Suprapubic skin (tissue), 4 donors: ENCODE data around the gene RUNX1. TPM values are rescaled to one million over a fixed set of nuclear protein-coding genes. Genes with fewer than 3 reads are reported as not detected.

ENCODE experiments used
- DNase-seq, 2 donors: peaks; one replicate each; pipeline ENCODE4 v3.0.0-alpha.2; 2019; ENCODE audit warnings: low spot score in 2 of 2
- H3K27ac ChIP-seq: fragments of 200-600 bp; sonication (generic); one replicate; pipeline ENCODE4 v1.5.1; 2019
- H3K27me3 ChIP-seq: fragments of 200-600 bp; sonication (generic); one replicate; pipeline ENCODE4 v1.5.1; 2019
- H3K36me3 ChIP-seq: fragments of 200-600 bp; sonication (generic); one replicate; pipeline ENCODE4 v1.5.1; 2019
- H3K4me1 ChIP-seq: fragments of 200-600 bp; sonication (generic); one replicate; pipeline ENCODE4 v1.5.1; 2019
- H3K4me3 ChIP-seq: fragments of 200-600 bp; sonication (generic); one replicate; pipeline ENCODE4 v1.5.1; 2019; ENCODE audit warnings: mild to moderate bottlenecking
- H3K9me3 ChIP-seq: fragments of 200-600 bp; sonication (generic); one replicate; pipeline ENCODE4 v1.5.1; 2019
- EP300 ChIP-seq: sonication (generic); formaldehyde crosslinking; IDR thresholded peaks from one replicate; pipeline ENCODE4 v1.6.1; 2017; ENCODE audit warnings: antibody characterized with exemption
- POLR2A ChIP-seq, 2 donors: fragments of 450-650 bp; IDR thresholded peaks; one replicate each; pipeline ENCODE4 v1.6.1; 2017; ENCODE audit warnings: antibody characterized with exemption in 2 of 2, mild to moderate bottlenecking in 2 of 2, moderate library complexity in 2 of 2
- POLR2AphosphoS5 ChIP-seq, 3 donors: sonication (generic); formaldehyde crosslinking; IDR thresholded peaks; one replicate each; pipeline ENCODE4 v1.6.1; 2017; ENCODE audit warnings: antibody characterized with exemption in 3 of 3
- WGBS: methylation state at CpG from one replicate; pipeline ENCODE4 v1.1.5; 2018; 5-methylcytosine and 5-hydroxymethylcytosine counted together
- total RNA-seq, 4 donors: library from RNA; depleted of rRNA; stranded (reverse); fragments of >200 nt; gene quantifications; one replicate each; pipeline ENCODE4 v1.1.0, GENCODE V29; 2016
- TF ChIP-seq, protein P1 (sequence below), 2 donors: fragments of 200-600 bp in 1 of 2; fragments of 450-650 bp in 1 of 2; sonication (generic) in 1 of 2; IDR thresholded peaks; one replicate each; pipeline ENCODE4 v1.5.1; 2016 to 2019; ENCODE audit warnings: antibody characterized with exemption in 2 of 2, mild to moderate bottlenecking in 1 of 2, moderate library complexity in 1 of 2

RUNX1 gene
- total RNA-seq: 10 to 100 TPM; 15.4 to 26.7 (median 20.5) TPM

DNA sequence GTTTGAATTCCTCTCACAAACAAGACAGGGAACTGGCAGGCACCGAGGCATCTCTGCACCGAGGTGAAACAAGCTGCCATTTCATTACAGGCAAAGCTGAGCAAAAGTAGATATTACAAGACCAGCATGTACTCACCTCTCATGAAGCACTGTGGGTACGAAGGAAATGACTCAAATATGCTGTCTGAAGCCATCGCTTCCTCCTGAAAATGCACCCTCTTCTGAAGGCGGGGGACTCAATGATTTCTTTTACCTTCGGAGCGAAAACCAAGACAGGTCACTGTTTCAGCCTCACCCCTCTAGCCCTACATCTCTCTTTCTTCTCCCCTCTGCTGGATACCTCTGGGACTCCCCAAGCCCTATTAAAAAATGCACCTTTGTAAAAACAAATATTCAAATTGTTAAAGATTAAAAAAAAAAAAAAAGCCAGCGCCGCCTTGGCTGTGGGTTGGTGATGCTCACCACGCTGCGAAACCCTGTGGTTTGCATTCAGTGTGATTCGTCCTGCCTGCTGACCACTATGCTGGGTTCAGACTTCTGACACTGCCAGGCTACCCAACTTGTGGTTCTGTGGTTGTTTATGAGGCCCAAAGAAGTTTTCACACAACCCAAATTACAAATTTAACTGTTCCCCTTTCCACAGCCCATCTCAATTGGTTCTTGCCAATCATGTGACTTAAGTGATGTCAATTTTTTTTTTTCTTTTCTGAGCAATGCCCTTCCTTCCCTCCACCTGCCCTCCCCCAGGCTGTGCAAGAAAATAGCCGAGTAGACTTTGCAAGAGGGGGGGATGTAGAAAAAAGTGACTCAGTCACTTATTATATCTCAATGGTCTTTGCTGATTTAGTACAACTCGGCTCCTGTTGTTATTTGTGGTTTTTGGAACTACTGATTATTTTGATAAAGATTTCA, at the start of gene RUNX1:
TSS of gene RUNX1 (minus strand) at position 597 of the 912 bp plus-strand sequence.
- Histone ChIP-seq H3K4me1 (peaks cover 33% of the 10 kb centered on the region), H3K27ac (peak within 1 kb of the TSS; percentile 57), H3K27me3 (peaks cover 3% of the 10 kb centered on the region), H3K4me3 (peak within 1 kb of the TSS; percentile 36), H3K9me3 (no peaks in the 10 kb centered on the region), H3K36me3 (no peaks in the 10 kb centered on the region)
- TF ChIP-seq POLR2AphosphoS5 (IDR thresholded peaks at IDR 0.05): no peak
- TF ChIP-seq POLR2A (IDR thresholded peaks at IDR 0.05): no peak
- no peak for TF ChIP-seq EP300
- TF ChIP-seq, protein P1, sequence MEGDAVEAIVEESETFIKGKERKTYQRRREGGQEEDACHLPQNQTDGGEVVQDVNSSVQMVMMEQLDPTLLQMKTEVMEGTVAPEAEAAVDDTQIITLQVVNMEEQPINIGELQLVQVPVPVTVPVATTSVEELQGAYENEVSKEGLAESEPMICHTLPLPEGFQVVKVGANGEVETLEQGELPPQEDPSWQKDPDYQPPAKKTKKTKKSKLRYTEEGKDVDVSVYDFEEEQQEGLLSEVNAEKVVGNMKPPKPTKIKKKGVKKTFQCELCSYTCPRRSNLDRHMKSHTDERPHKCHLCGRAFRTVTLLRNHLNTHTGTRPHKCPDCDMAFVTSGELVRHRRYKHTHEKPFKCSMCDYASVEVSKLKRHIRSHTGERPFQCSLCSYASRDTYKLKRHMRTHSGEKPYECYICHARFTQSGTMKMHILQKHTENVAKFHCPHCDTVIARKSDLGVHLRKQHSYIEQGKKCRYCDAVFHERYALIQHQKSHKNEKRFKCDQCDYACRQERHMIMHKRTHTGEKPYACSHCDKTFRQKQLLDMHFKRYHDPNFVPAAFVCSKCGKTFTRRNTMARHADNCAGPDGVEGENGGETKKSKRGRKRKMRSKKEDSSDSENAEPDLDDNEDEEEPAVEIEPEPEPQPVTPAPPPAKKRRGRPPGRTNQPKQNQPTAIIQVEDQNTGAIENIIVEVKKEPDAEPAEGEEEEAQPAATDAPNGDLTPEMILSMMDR (IDR thresholded peaks at IDR 0.05): no peak
- no peak for DNase-seq
- 72% methylated on average over 14 of the region's 14 CpGs for WGBS

DNA sequence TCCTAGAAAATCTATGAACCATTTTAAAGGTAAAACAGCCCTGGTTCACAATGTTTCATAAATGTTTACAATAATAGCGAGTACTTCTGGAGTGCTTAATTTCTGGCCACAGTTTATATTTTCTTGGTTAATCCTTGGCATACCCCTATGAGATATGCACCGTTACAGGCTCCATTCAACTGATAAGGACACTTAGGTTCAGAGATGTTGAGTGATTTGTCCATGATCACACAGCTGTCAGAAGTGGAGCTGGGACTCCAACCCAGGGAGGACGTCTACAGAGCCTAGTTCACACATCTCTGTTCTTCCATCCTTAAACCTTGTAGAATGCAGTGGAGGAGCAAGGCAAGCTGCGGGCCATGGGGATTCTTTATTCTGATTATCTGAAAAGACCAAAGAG, 48.4 kb upstream of the RUNX1 start:
- 65% methylated on average over 4 of the region's 4 CpGs for WGBS
- Histone ChIP-seq H3K9me3 (no peaks in the 10 kb centered on the region), H3K27ac (no peak overlapping the region), H3K27me3 (no peaks in the 10 kb centered on the region), H3K4me3 (no peak overlapping the region), H3K4me1 (no peaks in the 10 kb centered on the region), H3K36me3 (no peaks in the 10 kb centered on the region)
- TF ChIP-seq, protein P1 (IDR thresholded peaks at IDR 0.05): no peak
- TF ChIP-seq POLR2AphosphoS5 (IDR thresholded peaks at IDR 0.05) (no peak), POLR2A (IDR thresholded peaks at IDR 0.05) (no peak), EP300 (no peak)
- no peak for DNase-seq

DNA sequence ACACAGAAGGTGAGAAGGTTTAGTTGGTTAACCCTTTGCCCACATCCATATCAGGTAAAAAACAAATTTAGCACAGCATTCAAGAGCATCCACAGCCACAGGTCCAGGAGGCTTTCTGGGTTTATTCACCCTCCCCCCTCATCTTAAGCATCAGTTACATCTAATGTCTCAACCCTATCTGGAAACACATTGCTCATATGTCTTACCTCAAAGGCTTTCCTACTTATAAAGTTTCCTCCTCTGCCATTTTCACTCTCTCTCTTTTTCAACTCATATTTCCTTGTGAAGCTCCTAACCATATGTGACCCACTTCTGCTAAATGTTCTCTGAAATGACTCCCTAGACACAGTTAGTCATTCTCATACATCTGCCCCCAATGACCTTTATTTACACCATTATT, 47.9 kb upstream of the RUNX1 start:
- H3K27ac ChIP-seq: no peak overlapping the region
- DNase-seq: no peak
- H3K27me3 ChIP-seq: no peaks in the 10 kb centered on the region
- no peaks in the 10 kb centered on the region for H3K36me3 ChIP-seq
- H3K4me1 ChIP-seq: no peaks in the 10 kb centered on the region
- TF ChIP-seq POLR2A (IDR thresholded peaks at IDR 0.05) (no peak), EP300 (no peak), POLR2AphosphoS5 (IDR thresholded peaks at IDR 0.05) (no peak)
- TF ChIP-seq, protein P1 (IDR thresholded peaks at IDR 0.05): no peak
- no peaks in the 10 kb centered on the region for H3K9me3 ChIP-seq
- no peak overlapping the region for H3K4me3 ChIP-seq

DNA sequence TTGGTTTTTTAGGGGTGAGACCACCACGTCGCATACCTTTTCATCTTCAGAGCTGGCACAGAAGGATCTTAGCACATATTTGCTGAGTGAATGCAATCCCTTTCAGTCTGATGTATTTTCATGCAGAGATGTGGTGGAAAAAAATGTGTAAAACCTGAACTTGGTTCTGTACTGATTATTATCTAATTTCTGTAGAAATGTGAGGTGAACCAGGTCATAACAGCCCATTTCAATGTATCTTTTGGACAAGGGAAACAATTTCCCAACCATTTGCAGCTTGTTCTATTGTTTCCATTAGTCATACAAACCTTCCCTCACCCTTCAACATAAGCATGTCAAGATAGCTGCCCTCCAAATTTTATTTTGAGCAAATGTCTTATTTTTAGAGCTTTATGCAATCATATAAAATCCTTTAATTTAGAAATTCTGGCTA, 46.8 kb upstream of the RUNX1 start:
- WGBS: 91% methylated on average over 2 of the region's 2 CpGs
- Histone ChIP-seq H3K4me1 (no peaks in the 10 kb centered on the region), H3K36me3 (no peaks in the 10 kb centered on the region), H3K9me3 (no peaks in the 10 kb centered on the region), H3K4me3 (no peak overlapping the region), H3K27ac (no peak overlapping the region), H3K27me3 (no peaks in the 10 kb centered on the region)
- TF ChIP-seq POLR2AphosphoS5 (IDR thresholded peaks at IDR 0.05) (no peak), POLR2A (IDR thresholded peaks at IDR 0.05) (no peak), EP300 (no peak)
- TF ChIP-seq, protein P1 (IDR thresholded peaks at IDR 0.05): no peak
- no peak for DNase-seq

DNA sequence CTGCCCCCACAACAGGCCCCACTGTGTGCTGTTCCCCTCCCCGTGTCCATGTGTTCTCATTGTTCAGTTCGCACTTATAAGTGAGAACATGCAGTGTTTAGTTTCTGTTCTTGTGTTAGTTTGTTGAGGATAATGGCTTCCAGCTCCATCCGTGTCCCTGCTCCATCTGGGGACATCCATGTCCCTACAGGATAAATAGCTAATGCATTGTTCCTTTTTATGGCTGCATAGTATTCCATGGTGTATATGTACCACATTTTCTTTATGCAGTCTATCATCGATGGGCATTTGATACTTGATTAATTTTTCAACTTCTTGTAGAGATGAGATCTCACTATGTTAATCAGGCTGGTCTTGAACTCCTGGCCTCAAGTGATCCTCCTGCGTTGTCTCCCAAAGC, 44.4 kb upstream of the RUNX1 start:
- Histone ChIP-seq H3K27me3 (no peaks in the 10 kb centered on the region), H3K36me3 (no peaks in the 10 kb centered on the region), H3K4me1 (no peaks in the 10 kb centered on the region), H3K4me3 (no peak overlapping the region), H3K9me3 (no peaks in the 10 kb centered on the region), H3K27ac (no peak overlapping the region)
- no peak for TF ChIP-seq POLR2AphosphoS5 (IDR thresholded peaks at IDR 0.05)
- no peak for TF ChIP-seq POLR2A (IDR thresholded peaks at IDR 0.05)
- TF ChIP-seq EP300: no peak
- TF ChIP-seq, protein P1 (IDR thresholded peaks at IDR 0.05): no peak
- 95% methylated on average over 5 of the region's 5 CpGs for WGBS
- DNase-seq: no peak
